ENCODE data around the gene FAH. TPM values are rescaled to one million over a fixed set of nuclear protein-coding genes. Genes with fewer than 3 reads are reported as not detected.
A peak's percentile ranks its signal among the peaks of the same experiment; 100 is the strongest.

FAH gene
- polyA plus RNA-seq, 1 donor (not counting 4 experiments of a cell fraction or from before 2014, with no cell fraction given) = 29.4 TPM

DNA sequence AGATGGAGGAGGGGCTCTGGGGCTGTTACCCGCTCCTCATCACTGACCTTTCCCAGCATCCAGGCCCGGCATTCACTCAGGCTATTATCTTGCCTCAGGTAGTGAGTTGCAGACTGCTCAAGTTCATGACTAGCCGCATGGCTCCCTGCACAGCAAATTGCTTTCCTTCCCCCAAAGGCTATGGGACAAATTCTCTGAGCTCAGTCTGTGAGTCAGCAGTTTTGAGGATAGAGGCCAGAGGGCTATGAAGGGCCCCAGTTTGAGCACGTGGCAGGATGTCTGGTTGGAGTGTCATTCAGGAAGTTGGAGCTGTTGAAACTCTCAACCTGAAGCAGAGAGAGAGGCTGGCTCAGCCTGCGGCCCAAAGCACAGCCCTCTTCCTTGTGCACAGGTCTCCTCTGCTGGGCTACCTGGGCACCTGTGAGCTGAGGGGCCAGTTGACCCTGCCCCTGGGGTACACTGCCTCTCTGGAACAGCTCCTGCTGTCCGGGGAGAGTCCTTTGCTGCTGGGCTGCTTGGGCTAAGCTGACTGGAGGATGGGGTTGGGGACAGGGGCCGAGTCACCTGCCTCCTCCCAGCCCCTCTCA lies 7.9 kb downstream of the FAH start:
- Histone ChIP-seq H3K9ac (ENCODE audit: control insufficient read depth, extremely low read depth, insufficient read depth, low read length) (no peak overlapping the region), H3K36me3 (ENCODE audit: control insufficient read depth in 2 of 2, extremely low read depth in 1 of 2, insufficient read depth in 2 of 2, low read length in 2 of 2) (peaks cover 9 to 25% of the 10 kb centered on the region in 2 experiments), H3K79me2 (ENCODE audit: control insufficient read depth, insufficient read depth, low read length) (no peaks in the 10 kb centered on the region), H3K27ac (ENCODE audit: control insufficient read depth, insufficient read depth, low read length) (peak overlapping the region; percentile 25), H3K4me1 (ENCODE audit: control insufficient read depth, extremely low read depth, insufficient read depth, low read length) (peaks cover 11% of the 10 kb centered on the region), H3K4me3 (ENCODE audit: control insufficient read depth in 2 of 3, extremely low read depth in 1 of 3, insufficient read depth in 2 of 3, low read depth in 1 of 3, low read length in 3 of 3) (no peak overlapping the region), H3K9me1 (ENCODE audit: control insufficient read depth, extremely low read depth, insufficient read depth, low read length) (peaks cover 2% of the 10 kb centered on the region), H3K4me2 (ENCODE audit: control insufficient read depth, extremely low read depth, insufficient read depth, low read depth, low read length) (no peak overlapping the region), H3K9me3 (ENCODE audit: control insufficient read depth, low read depth, low read length) (no peaks in the 10 kb centered on the region), H3K27me3 (ENCODE audit: control insufficient read depth, extremely low read depth, insufficient read depth, low read length) (no peaks in the 10 kb centered on the region), H4K20me1 (ENCODE audit: control insufficient read depth, extremely low read depth, insufficient read depth, low read length) (no peaks in the 10 kb centered on the region), H2AFZ (ENCODE audit: control insufficient read depth, low read length) (no peak overlapping the region)
- TF ChIP-seq, protein P1, sequence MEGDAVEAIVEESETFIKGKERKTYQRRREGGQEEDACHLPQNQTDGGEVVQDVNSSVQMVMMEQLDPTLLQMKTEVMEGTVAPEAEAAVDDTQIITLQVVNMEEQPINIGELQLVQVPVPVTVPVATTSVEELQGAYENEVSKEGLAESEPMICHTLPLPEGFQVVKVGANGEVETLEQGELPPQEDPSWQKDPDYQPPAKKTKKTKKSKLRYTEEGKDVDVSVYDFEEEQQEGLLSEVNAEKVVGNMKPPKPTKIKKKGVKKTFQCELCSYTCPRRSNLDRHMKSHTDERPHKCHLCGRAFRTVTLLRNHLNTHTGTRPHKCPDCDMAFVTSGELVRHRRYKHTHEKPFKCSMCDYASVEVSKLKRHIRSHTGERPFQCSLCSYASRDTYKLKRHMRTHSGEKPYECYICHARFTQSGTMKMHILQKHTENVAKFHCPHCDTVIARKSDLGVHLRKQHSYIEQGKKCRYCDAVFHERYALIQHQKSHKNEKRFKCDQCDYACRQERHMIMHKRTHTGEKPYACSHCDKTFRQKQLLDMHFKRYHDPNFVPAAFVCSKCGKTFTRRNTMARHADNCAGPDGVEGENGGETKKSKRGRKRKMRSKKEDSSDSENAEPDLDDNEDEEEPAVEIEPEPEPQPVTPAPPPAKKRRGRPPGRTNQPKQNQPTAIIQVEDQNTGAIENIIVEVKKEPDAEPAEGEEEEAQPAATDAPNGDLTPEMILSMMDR (optimal IDR thresholded peaks at IDR 0.05 in 1 of 3, IDR thresholded peaks at IDR 0.05 in 1 of 3, conservative IDR thresholded peaks at IDR 0.05 in 1 of 3; ENCODE audit: extremely low read depth in 1 of 3, insufficient read depth in 2 of 3, low read length in 3 of 3) = no peak
- TF ChIP-seq EZH2 (IDR thresholded peaks at IDR 0.05; ENCODE audit: low read length) = no peak
- peak; percentile 81 for FAIRE-seq
- dilution Hi-C loops (cut with MboI; ENCODE audit: extremely low pct_ligation_motif_present, low sequenced_read_pairs) = no loop called here
- DNase-seq (ENCODE audit: low read depth, low spot score) = peak; percentile 69

DNA sequence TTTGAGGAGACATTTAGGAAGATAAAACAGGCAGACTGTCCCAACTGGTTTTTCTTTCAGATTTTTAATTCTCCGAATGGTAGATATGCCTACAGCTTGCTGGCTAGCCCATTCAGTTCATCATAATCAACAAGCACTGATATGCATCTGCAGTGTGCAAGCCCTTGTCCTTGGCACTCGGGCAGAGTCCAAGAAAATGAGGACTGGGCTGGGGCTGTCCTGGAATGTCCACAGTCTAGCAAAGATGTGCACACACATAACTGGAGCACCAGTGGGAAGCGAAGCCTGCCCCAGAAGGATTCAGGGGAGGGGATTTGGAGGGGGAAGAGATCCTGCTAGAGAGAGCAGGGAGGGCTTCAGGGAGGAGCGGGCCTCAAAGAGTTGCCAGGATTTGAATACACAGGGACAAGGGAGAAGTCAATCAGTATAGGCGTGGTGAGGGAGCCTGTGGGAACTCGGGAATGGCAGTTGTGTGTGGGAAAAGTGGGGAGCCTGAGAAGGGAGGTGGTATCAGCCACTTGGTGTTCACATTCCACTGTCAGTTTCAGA lies 8.7 kb downstream of the FAH start:
- no peaks in the 10 kb centered on the region for H3K27me3 ChIP-seq (ENCODE audit: control insufficient read depth, extremely low read depth, insufficient read depth, low read length)
- no peaks in the 10 kb centered on the region for H3K9me3 ChIP-seq (ENCODE audit: control insufficient read depth, low read depth, low read length)
- H3K9me1 ChIP-seq (ENCODE audit: control insufficient read depth, extremely low read depth, insufficient read depth, low read length) = peaks cover 2% of the 10 kb centered on the region
- no peak for DNase-seq (ENCODE audit: low read depth, low spot score)
- H3K9ac ChIP-seq (ENCODE audit: control insufficient read depth, extremely low read depth, insufficient read depth, low read length) = no peak overlapping the region
- H4K20me1 ChIP-seq (ENCODE audit: control insufficient read depth, extremely low read depth, insufficient read depth, low read length) = no peaks in the 10 kb centered on the region
- no peak overlapping the region for H3K4me3 ChIP-seq (ENCODE audit: control insufficient read depth in 2 of 3, extremely low read depth in 1 of 3, insufficient read depth in 2 of 3, low read depth in 1 of 3, low read length in 3 of 3)
- H2AFZ ChIP-seq (ENCODE audit: control insufficient read depth, low read length) = no peak overlapping the region
- no peak for FAIRE-seq
- no peak overlapping the region for H3K4me2 ChIP-seq (ENCODE audit: control insufficient read depth, extremely low read depth, insufficient read depth, low read depth, low read length)
- dilution Hi-C loops (cut with MboI; ENCODE audit: extremely low pct_ligation_motif_present, low sequenced_read_pairs) = no loop called here
- no peak for TF ChIP-seq EZH2 (IDR thresholded peaks at IDR 0.05; ENCODE audit: low read length)
- TF ChIP-seq, protein P1 (optimal IDR thresholded peaks at IDR 0.05 in 1 of 3, IDR thresholded peaks at IDR 0.05 in 1 of 3, conservative IDR thresholded peaks at IDR 0.05 in 1 of 3; ENCODE audit: extremely low read depth in 1 of 3, insufficient read depth in 2 of 3, low read length in 3 of 3) = no peak
- peaks cover 11% of the 10 kb centered on the region for H3K4me1 ChIP-seq (ENCODE audit: control insufficient read depth, extremely low read depth, insufficient read depth, low read length)
- H3K27ac ChIP-seq (ENCODE audit: control insufficient read depth, insufficient read depth, low read length) = no peak overlapping the region
- peaks cover 9 to 25% of the 10 kb centered on the region in 2 experiments for H3K36me3 ChIP-seq (ENCODE audit: control insufficient read depth in 2 of 2, extremely low read depth in 1 of 2, insufficient read depth in 2 of 2, low read length in 2 of 2)
- H3K79me2 ChIP-seq (ENCODE audit: control insufficient read depth, insufficient read depth, low read length) = no peaks in the 10 kb centered on the region

Data from keratinocyte (primary cell).